Measurements from ENCODE around the gene TAB3.
"Not testable (repeated sequence)": the region's sequence is repeated elsewhere in the genome, so short reads cannot be mapped to it uniquely, and the experiment has no call there.

TAB3 gene

DNA sequence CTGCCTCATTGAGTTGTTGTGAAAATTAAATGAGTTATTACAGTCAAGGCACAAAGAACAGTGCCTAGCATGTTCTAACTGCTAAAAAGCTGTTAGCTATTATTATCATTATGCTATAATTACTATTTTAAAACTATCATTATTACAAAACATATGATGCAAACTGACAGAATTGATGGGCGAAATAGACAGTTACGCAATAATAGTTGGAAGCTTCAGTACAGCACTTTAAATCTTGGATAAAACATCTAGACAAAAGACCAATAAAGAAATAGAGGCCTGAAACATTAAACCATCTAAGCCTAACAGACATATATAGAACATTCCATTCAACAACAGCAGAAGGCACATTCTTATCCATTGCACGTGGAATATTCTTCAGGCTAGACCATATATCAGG is 73.0 kb downstream of the TAB3 start:
- DNase-seq (ENCODE audit: low read depth in 3 of 3) = no peak

DNA sequence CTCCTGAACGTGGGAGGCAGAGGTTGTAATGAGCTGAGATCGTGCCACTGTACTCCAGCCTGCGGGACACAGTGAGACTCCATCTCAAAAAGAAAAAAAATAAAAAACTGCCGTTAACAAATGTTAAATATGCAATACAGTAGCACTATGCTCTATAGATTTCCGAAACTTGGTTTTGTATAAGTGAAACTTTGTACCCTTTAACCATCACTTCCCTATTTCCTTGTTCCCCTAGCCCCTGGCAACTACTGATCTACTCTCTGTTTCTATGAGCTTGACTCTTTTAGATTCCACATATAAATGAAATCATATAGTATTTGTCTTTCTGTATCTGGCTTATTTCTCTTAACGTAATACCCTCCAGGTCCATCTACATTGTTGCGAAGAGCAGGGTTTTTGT is 74.1 kb downstream of the TAB3 start:
- DNase-seq (ENCODE audit: low read depth in 3 of 3) = no peak

DNA sequence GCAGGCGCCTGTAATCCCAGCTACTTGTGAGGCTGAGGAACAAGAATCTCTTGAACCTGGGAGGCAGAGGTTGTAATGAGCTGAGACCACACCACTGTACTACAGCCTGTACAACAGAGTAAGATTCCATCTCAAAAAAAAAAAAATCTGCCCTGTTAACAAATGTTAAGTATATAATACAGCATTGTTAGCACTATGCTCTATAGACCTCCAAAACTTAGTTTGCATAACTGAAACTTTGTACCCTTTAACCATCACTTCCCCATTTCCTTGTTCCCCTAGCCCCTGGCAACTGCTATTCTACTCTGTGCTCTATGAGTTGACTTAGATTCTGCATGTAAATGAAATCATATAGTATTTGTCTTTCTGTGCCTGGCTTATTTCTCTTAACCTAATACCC is 76.7 kb downstream of the TAB3 start:
- no peak for DNase-seq (ENCODE audit: low read depth in 3 of 3)

DNA sequence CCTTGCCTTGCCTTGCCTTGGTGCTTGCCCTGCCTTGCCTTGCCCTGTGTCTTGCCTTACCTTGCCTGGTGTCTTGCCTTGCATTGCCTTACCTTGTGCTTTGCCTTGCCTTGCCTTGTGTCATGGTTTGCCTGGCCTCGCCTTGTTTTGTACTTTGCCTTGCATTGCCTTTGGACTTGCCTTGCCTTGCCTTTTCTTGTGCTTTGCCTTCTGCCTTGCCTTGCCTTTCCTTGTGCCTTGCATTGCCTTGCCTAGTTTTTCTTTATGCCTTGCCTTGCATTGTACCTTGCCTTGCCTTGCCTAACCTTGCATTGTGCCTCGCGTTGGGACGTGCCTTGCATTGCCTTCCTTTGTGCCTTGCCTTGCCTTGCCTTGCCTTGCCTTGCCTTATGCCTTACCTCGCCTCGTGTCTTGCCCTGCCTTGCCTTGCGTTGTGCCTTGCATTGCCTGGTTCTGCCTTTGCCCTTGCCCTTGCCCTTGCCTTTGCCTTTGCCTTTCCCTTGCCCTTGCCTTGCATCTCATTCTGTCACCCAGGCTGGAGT is 82.8 kb downstream of the TAB3 start:
- no peak for DNase-seq (ENCODE audit: low read depth in 3 of 3)

DNA sequence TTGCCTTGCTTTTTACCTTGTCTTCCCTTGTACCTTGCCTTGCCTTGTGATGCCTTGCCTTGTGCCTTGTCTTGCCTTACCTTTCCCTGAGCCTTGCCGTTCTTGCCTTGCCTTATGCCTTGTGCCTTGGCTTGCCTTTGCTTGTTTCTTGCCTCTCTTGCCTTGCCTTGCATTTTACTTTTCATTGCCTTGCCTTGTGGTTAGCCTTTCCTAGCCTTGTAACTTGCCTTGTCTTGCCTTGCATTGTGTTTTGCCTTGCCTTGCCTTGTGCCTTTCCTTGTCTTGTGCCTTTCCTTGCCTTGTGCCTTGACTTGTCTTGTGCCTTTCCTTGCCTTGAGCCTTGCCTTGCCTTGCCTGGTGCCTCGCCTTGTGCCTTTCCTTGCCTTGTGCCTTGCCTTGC is 84.6 kb downstream of the TAB3 start:
- DNase-seq (ENCODE audit: low read depth in 3 of 3) = no peak

DNA sequence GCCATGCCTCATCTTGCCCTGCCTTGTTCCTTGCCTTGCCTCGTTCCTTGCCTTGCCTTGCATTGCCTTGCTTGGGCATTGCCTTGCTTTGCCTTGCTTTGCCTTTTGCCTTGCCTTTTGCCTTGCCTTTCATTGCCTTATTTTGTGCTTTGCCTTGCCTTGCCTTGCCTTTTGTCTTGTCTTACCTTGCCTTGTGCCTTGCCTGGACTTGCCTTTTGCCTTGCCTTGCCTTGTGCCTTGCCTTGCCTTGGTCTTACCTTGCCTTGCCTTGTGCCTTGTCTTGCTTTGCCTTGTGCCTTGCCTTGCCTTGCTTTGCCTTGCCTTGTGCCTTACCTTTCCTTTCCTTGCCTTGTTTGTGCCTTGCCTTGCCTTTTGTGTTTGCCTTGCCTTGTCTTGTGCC is 88.2 kb downstream of the TAB3 start:
- no peak for DNase-seq (ENCODE audit: low read depth in 3 of 3)

DNA sequence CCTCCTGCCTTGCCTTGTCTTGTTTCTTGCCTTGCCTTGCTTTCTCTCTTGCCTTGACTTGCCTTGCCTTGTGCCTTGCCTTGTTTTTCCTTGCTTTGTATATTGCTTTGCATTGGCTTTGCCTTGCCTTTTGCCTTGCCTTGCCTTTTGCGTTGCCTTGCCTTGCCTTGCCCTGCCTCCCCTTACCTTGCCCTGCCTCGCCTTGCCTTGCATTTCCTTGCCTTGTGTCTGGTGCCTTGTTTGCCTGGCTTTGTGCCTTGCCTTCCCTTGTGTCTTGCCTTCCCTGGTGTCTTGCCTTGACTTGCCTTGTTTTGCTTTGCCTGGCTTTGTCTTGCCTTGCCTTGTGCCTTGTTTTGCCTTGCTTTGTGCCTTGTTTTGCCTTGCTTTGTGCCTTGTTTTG is 89.7 kb downstream of the TAB3 start:
- no peak for DNase-seq (ENCODE audit: low read depth in 3 of 3)

DNA sequence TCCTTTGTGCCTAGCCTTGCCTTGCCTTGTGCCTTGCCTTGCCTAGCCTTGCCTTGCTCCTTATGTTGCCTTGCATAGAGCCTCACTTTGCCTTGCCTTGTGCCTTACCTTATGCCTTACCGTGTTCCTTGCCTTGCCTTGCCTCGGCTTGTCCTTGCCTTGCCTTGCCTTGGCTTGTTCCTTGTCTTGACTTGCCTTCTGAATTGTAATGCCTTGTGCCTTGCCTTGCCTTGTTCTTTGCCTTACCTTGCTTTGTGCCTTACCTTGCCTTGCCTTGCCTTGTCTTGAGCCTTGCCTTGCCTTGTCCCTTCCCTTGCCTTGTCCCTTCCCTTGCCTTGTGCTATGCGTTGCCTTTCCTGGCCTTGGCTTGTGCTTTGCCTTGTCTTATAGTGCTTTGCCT is 90.2 kb downstream of the TAB3 start:
- DNase-seq (ENCODE audit: low read depth in 3 of 3) = no peak

DNA sequence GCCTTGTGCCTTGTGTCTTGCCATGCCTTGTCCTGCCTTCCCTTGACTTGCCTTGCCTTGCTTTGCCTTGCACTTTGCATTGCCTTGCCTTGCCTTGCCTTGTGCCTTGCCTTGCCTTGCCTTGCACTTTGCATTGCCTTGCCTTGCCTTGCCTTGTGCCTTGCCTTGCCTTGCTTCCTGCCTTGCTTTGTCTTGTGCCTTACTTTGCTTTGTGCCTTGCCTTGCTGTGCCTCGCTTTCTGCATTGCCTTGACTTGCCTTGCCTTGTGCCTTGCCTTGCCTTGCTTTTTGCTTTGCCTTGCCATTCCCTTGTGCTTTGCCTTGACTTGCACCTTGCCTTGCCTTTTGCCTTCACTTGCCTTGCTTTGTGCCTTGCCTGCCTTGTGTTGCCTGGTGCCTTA is 91.8 kb downstream of the TAB3 start:
- DNase-seq (ENCODE audit: low read depth in 3 of 3) = not testable (repeated sequence)

DNA sequence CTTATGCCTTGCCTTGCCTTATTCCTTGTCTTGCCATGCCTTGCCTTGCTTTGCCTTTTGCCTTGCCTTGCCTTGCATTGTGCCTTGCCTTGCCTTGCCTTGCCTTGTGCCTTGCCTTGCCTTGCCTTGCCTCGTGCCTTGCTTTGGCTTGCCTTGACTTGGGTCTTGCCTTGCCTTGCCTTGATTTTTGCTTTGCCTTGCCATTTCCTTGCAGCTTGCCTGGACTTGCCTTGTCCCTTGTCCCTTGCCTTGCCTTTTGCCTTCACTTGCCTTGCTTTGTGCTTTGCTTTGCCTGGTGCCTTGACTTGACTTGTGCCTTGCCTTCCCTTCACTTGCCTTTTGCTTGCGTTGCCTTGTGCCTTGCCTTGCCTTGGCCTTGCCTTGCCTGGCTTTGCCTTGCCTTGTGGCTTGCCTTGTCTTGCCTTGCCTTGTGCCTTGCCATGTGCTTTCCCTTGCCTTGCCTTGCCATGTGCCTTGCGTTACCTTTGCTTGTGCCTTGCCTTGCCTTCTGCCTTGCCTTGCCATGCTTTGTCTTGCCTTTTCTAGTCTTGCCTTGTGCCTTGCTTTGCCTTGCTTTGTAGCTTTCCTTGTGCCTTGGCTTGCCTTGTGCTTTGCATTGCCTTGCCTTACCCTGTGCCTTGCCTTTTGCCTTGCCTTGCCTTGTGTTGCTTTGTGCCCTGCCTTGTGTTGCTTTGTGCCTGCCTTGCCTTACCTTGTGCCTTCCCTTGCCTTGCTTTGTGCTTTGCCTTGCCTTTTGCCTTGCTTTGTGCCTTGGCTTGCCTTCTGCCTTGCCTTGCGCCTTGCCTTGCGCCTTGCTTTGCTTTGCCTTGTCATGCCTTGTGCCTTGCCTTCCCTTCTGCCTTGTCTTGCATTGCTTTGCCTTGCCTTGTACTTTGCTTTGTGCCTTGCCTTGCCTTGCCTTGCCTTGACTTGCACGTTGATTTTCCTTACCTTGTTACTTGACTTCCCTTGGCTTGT is 92.8 kb downstream of the TAB3 start:
- DNase-seq (ENCODE audit: low read depth in 3 of 3) = no peak

DNA sequence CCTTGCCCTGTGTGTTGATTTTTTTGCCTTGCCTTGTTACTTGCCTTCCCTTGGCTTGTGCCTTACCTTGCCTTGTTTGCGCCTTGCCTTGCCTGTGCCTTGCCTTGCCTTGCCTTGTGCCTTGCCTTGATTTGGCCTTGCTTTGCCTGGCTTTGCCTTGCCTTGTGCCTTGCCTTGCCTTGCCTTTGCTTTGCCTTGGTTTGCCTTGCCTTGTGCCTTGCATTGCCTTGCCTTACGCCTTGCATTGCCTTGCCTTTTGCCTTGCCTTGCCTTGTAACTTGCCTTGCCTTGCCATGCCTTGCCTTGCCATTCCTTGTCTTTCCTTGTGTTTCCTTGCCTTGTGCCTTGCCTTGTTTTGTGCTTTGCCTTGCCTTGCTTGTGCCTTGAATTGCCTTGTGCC is 94.6 kb downstream of the TAB3 start:
- no peak for DNase-seq (ENCODE audit: low read depth in 3 of 3)

DNA sequence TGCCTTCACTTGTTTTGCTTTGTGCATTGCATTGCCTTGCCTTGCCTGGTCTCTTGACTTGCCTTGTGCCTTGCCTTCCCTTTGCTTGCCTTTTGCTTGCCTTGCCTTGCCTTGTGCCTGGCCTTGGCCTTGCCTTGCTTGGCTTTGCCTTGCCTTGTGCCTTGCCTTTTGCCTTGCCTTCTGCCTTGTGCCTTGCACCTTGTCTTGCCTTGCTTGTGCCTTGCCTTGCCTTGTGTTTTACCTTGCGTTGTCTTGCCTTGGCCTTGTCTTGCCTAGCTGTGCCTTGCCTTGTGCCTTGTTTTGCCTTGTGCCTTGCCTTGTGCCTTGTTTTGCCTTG is 95.3 kb downstream of the TAB3 start:
- DNase-seq (ENCODE audit: low read depth in 3 of 3) = no peak

DNA sequence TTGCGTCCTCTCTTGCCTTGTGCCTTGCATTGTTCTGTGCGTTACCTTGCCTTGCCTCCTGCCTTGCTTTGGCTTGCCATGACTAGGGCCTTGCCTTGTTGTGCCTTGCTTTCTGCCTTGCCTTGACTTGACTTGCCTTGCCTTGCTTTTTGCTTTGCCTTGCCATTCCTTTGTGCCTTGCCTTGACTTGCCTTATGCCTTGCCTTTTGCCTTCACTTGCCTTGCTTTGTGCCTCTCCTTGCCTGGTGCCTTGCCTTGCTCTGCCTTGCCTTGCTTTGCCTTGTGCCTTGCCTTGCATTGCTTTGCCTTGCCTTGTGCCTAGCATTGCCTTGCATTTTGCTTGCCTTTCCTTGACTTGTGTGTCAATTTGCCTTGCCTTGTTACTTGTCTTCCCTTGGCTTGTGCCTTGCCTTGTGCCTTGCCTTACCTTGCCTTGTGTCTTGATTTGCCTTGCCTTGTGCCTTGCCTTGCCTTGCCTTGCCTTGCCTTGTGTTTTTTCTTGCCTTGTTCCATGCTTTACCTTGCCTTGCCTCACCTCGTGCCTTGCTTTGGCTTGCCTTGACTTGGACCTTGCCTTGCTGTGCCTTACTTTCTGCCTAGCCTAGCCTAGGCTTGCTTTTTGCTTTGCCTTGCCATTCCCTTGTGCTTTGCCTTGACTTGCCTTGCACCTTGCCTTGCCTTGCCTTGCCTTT is 95.8 kb downstream of the TAB3 start:
- DNase-seq (ENCODE audit: low read depth in 3 of 3) = no peak

DNA sequence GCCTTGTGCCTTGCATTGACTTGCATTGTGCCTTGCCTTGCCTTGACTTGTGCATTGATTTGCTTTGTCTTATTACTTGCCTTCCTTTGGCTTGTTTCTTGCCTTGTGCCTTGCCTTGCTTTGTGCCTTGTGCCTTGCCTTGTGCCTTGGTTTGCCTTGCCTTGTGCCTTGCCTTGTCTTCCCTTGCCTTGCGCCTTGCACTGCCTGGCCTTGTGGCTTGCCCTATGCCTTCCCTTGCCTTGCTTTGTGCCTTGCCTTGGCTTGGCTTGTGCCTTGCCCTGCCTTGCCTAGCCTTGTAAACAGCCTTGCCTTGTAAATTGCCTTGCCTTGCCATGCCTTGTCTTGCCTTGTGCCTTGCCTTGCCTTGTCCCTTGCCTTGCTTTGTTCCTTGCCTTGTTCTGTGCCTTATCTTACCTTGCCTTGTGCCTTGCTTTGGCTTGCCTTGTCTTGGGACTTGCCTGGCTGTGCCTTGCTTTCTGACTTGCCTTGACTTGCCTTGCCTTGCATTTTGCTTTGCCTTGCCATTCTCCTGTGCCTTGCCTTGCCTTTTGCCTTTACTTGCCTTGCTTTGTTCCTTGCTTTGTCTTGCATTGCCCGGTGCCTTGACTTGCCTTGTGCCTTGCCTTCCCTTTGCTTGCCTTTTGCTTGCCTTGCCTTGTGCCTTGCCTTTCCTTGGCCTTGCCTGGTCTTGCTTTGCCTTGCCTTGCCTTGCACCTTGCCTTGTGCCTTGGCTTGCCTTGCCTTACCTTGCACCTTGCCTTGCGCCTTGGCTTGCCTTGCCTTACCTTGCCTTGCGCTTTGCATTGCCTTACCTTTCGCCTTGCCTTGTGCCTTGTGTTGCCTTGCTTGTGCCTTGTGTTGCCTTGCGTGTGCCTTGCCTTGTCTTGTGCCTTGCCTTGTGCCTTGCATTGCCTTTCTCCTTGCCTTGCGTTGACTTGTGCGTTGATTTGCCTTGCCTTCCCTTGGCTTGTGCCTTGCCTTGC is 97.5 kb downstream of the TAB3 start:
- DNase-seq (ENCODE audit: low read depth in 3 of 3) = no peak

DNA sequence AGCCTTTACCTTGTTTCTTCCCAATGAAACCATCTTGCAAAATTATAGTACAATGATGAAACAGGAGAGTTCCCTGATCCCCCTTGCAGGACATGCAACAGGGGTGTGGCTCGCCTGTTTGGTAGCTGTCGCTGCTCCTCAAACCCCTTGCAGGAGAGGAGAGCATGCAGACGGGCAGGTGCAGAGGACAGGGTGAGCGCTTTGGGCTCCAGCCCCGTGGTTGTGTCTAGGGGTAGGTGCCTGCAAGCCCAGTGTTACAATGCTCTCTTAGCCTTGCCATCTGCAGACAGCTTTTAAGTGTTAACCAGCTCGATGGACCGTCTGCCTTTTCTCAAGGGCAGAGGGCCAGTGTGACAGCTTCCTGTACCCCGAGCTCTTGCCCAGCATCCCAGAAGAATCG is 102.0 kb downstream of the TAB3 start:
- DNase-seq (ENCODE audit: low read depth in 3 of 3) = no peak

DNA sequence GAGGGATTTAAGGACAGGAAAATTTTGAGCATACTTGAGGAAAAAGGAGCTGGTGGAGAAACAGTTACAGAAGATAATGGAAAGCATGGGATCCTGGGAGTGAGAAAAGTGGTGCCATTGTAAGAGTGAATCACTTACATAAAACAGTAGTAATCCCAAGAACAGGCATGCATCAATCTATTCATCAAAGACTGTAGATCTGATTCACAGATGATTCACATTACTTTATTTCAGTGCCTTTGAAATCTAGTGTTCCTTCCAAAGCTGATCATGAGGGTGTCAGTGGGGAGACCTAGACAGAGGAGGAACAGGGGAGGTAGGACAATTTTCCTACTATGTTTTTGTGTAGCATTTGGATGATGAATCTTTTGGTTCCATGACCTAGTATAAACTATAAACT is 102.7 kb downstream of the TAB3 start:
- DNase-seq (ENCODE audit: low read depth in 3 of 3) = no peak

DNA sequence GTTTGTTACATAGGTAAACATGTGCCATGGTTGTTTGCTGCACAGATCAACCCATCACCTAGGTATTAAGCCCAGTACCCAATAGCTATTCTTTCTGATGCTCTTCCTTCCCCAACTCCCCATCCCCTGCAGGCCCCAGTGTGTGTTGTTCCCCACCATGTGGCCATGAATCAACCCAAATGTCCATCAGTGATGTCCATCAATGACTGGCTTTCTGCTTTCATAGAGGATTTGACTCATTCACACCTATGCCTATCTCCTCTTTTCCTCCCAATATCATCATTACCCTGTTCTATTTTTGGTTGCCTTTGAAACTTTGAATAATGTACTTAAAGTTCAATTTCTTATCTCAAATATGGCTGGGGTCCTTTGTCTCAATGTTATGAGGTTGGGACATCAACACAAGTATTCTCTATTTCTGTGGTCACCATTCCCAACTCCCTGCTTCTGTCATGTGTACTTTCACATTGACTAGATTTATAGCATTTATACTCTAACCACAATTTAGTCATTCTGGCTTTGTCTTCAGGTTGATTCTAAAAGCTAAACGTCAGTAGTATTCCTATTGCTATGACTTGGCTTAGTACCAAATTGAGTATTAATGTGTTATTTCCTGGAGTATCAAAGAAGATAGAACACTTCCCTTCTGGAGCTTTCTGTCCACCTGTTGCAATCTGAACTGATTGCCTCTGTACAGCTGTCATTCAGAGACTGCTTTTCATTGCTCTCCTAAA is 107.2 kb downstream of the TAB3 start:
- no peak for DNase-seq (ENCODE audit: low read depth in 3 of 3)

DNA sequence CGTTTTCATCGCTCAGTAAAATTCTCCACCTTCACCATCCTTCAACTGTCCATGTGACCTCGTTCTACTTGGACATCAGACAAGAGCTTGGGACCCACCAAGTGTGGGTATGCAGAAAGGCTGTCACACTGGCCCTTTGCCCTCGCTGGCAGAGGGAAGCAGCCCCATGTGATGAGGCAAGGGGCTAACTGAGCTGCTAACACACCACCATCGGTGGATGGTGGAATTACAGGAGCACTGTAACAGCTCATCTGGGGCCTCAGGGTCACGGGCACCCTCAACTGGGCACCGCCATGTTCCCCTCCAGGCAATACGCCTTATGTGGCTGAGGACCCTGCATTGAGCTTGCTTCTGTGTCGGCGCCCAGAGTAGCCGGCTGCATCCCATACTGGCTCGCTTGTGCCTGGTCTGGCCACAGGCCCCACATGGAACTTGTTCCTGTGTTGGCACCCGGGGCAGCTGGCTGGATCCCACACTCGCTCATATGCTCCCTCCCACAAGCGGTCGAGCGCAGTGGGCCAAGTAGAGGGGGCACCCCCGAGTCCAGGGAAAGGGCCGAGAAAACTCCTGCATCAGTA is 109.5 kb downstream of the TAB3 start:
- DNase-seq (ENCODE audit: low read depth in 3 of 3) = no peak

DNA sequence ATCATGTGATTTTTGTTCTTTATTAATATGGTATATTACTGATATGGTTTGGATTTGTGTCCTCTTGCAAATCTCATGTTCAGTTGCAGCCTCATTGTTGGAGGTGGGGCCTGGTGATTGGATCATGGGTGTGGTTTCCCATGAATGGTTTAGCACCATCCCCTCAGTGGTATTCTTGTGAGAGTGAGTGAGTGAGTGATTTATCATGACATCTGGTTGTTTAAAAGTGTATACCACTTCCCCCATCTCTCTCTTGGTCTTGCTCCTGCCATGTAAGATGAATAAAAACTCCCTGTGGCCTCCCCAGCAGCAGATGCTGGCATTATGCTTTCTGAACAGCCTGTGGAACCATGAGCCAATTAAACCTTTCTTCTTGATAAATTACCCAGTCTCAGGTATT is 111.5 kb downstream of the TAB3 start:
- DNase-seq (ENCODE audit: low read depth in 3 of 3) = no peak

Measured in stimulated activated CD4-positive, alpha-beta T cell treated with anti-CD3 and anti-CD28 coated beads, TNF-alpha, amount 100 ng/mL, for 4 hours (primary cell).